Kidney epithelial cell (primary cell): ENCODE measurements around the gene RAP1A. TPM values are rescaled to one million over a fixed set of nuclear protein-coding genes. Genes with fewer than 3 reads are reported as not detected.

ENCODE experiments used
- DNase-seq: peaks from one replicate; pipeline ENCODE4 v3.0.0-alpha.2; 2010; ENCODE audit warnings: low read depth
- H3K27me3 ChIP-seq: 2 replicates; pipeline ENCODE4 v1.6.0; 2011; ENCODE audit warnings: low read length; ENCODE audit not compliant: control insufficient read depth, insufficient read depth
- H3K36me3 ChIP-seq: 2 replicates; pipeline ENCODE4 v1.5.1; 2011; ENCODE audit warnings: low read length; ENCODE audit not compliant: control insufficient read depth, insufficient read depth
- H3K4me3 ChIP-seq: 2 replicates; pipeline ENCODE4 v1.5.1; 2011; ENCODE audit warnings: low read depth, mild to moderate bottlenecking, control low read depth, low read length
- total RNA-seq: library from RNA; depleted of rRNA; stranded (reverse); fragments of >200 nt; gene quantifications from 2 replicates; pipeline ENCODE4 v1.2.3, GENCODE V29; 2015
- TF ChIP-seq, protein P1 (sequence below): IDR thresholded peaks from 2 replicates; pipeline ENCODE4 v1.5.1; 2011; ENCODE audit warnings: mild to moderate bottlenecking, moderate library complexity, low read length, control low read depth, inconsistent platforms; ENCODE audit not compliant: insufficient read depth, poor library complexity, severe bottlenecking

The RAP1A gene
- total RNA-seq, 1 donor from 2014 or later, result 39.2 TPM

DNA sequence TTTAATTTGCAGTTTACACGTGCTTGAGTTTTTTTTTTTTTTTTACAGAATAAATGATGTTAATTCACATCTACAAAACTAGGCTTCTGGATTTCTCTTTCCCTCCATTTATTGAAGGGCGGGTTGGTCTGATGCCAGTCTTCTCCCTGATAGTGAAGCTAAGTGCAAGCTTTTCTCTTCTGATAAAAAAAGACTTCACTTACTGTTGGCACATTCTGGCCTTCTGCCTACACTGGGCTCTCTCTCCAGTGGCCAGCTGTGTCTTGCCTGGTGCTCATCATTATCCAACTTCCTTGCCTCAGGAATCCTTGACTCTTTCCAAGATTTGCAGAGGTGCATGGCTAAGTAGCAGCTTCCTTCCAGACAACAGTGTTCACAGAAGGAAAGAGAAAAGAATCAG is 7.6 kb upstream of the RAP1A start:
- no peak for DNase-seq
- H3K36me3 ChIP-seq, result no peaks in the 10 kb centered on the region
- H3K27me3 ChIP-seq, result no peaks in the 10 kb centered on the region
- no peak overlapping the region for H3K4me3 ChIP-seq
- TF ChIP-seq, protein P1, sequence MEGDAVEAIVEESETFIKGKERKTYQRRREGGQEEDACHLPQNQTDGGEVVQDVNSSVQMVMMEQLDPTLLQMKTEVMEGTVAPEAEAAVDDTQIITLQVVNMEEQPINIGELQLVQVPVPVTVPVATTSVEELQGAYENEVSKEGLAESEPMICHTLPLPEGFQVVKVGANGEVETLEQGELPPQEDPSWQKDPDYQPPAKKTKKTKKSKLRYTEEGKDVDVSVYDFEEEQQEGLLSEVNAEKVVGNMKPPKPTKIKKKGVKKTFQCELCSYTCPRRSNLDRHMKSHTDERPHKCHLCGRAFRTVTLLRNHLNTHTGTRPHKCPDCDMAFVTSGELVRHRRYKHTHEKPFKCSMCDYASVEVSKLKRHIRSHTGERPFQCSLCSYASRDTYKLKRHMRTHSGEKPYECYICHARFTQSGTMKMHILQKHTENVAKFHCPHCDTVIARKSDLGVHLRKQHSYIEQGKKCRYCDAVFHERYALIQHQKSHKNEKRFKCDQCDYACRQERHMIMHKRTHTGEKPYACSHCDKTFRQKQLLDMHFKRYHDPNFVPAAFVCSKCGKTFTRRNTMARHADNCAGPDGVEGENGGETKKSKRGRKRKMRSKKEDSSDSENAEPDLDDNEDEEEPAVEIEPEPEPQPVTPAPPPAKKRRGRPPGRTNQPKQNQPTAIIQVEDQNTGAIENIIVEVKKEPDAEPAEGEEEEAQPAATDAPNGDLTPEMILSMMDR, result no peak

DNA sequence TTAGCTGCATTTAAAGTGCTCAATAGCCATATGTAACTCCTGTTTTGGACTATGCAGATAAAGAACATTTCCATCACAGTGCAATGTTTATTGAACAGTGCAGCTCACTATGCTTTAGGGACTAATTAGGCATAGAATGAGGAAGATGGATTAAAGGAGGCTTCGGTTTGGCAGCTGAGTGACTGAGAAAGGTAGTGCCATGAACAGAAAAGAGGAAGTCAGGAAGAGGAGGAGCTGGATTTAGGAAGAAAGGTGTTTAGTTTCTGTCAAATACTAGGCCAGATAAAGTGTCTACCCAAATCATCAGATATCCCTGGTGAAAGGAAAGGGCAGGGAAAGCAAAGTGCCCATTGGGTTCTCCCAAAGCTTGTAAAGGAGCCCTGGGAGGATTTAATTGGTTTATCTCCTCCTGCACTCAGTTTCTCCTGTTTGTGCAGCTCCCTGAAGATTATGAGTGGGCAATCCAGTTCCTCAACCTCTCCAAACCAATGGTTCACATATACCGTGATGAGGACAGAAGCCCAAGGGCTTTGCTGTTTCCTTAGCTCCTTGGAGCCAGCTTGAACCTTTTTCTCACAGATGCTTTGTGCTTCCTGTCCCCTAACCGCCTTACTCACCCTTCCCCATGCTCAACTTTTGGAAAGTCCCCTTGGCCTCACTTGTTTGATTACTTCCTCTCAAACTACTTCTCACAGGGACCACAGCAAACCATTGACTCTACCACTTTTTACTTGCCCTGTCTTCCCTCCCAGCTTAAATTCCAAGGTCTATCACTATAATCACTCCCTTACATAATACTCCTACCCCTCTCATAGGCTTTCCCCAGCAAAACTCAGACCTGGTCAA is 3.5 kb upstream of the RAP1A start:
- TF ChIP-seq, protein P1, result no peak
- no peak overlapping the region for H3K4me3 ChIP-seq
- no peak for DNase-seq
- no peaks in the 10 kb centered on the region for H3K27me3 ChIP-seq
- H3K36me3 ChIP-seq, result no peaks in the 10 kb centered on the region

DNA sequence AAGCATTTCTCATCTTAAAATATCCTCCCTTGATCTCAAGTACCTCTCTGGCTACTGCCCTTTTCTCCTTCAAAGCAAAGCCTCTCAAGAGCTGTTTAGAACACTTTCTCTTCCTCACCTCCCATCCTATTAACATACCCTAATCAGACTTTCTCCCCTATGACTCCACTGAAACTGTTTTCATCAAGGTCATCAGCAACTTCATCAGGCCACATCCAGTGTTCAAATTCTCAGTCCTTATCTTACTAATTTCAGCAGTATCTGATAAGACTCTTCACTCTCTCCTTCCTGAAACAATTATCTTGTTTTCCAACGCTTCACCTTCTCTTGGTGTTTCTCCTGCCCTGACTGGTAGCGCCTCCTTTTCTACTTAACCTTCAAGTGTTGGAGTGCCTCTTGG is 1.5 kb upstream of the RAP1A start:
- DNase-seq, result no peak
- TF ChIP-seq, protein P1, result no peak
- Histone ChIP-seq H3K27me3 (no peaks in the 10 kb centered on the region), H3K4me3 (no peak overlapping the region), H3K36me3 (no peaks in the 10 kb centered on the region)

DNA sequence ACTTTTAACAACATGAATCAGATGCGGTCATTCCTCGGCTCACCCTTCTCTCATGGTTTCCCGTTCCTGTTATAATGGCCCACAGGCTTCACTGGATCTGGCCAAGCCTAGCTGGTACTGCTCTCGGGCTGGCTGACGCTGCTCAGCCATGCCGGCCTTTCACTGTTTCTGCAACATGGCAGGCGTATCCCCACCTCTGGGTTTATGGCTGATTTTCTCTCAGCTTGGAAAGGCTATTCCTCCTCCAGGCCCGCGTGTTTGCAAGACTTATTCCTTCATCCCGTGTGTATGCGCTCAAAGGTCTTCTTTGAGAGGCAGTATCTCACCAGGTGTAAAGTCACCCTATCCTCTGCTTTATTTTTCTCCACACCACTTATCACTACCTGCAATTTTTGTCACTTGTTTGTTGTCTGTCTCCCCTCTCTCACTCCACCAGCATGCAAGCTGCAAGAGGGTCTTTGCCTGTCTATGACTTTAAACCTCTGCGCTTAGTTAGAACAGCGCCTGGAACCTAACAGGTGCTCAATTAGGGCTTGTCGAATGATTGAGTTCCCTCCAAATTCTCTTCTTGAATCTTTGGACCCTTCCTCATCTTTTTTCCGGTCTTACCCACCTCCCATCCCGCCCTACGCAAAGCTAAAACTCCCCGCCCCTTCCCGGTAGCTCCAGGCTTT is 491 bp upstream of the RAP1A start:
- TF ChIP-seq, protein P1, result no peak
- DNase-seq, result no peak
- Histone ChIP-seq H3K27me3 (no peaks in the 10 kb centered on the region), H3K4me3 (peak overlapping the region; percentile 37), H3K36me3 (no peaks in the 10 kb centered on the region)

DNA sequence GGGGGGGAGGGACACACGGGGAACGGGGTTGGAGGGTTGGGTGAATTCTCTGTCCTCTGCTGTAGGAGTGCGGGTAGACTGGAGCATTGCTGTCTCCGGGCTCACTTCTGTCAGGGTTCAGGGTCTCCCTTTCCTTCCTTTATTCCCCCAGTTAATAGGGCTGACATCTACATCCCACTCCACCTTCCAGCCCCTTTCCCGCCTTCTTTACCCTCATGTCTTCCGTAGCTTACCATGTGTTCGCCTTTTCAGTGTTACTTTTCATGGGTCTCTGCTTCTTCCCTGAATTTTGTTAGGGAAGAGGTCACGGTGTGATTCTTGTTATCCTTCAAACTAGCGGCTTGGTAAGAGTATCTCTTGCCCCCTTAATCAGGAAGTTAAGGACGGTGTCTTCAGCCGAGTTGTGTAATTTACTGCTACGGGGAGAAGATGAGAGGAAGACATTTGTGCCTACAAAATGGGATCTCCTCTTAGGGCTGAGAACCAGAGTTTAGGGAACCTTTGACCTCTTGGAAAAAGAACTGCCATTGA is 917 bp downstream of the RAP1A start:
- TF ChIP-seq, protein P1, result no peak
- Histone ChIP-seq H3K36me3 (no peaks in the 10 kb centered on the region), H3K4me3 (peak overlapping the region; percentile 93), H3K27me3 (no peaks in the 10 kb centered on the region)
- DNase-seq, result no peak
